ENCODE results near the gene EXT2. TPM values are rescaled to one million over a fixed set of nuclear protein-coding genes. Genes with fewer than 3 reads are reported as not detected.

Gene EXT2
- total RNA-seq, 4 donors from 2014 or later: 46.6 to 72.6 (median 68.8) TPM

- intact Hi-C loops (cut with DNase I; ENCODE audit: low total_unique reads): no loop called here
- TF ChIP-seq CTCF (IDR thresholded peaks at IDR 0.05) (no peak), POLR2A (IDR thresholded peaks at IDR 0.05) (no peak)
- H3K4me3 ChIP-seq (ENCODE audit: low read depth, poor library complexity, severe bottlenecking): no peak overlapping the region
- DNase-seq (ENCODE audit: low spot score in 2 of 2): no peak
- 93 to 98% methylated on average over 4 to 5 of the region's 5 CpGs for WGBS, 2 donors
Measured at GRCh38 chr11:44078794-44079193, 16.7 kb upstream of the EXT2 start.

GRCh38 chr11:44079376-44079775, 16.1 kb upstream of the EXT2 start:
- WGBS, 2 donors: 77 to 87% methylated on average over 6 of the region's 6 CpGs

GRCh38 chr11:44080951-44081350, 14.5 kb upstream of the EXT2 start:
- TF ChIP-seq POLR2A (IDR thresholded peaks at IDR 0.05): no peak
- no peak for TF ChIP-seq CTCF (IDR thresholded peaks at IDR 0.05)
- no peak for DNase-seq (ENCODE audit: low spot score in 2 of 2)
- WGBS, 2 donors: 94 to 95% methylated on average over 6 to 9 of the region's 9 CpGs
- no peak overlapping the region for H3K4me3 ChIP-seq (ENCODE audit: low read depth, poor library complexity, severe bottlenecking)
- intact Hi-C loops (cut with DNase I; ENCODE audit: low total_unique reads): no loop called here

More at GRCh38 chr11:44079376-44079775, 16.1 kb upstream of the EXT2 start:
- DNase-seq (ENCODE audit: low spot score in 2 of 2): peak in 1 of 2 donors; percentile 18
- no peak for TF ChIP-seq CTCF (IDR thresholded peaks at IDR 0.05)
- no peak for TF ChIP-seq POLR2A (IDR thresholded peaks at IDR 0.05)
- intact Hi-C loops (cut with DNase I; ENCODE audit: low total_unique reads): no loop called here
- no peak overlapping the region for H3K4me3 ChIP-seq (ENCODE audit: low read depth, poor library complexity, severe bottlenecking)

GRCh38 chr11:44082645-44083044, 12.8 kb upstream of the EXT2 start:
- no peak overlapping the region for H3K4me3 ChIP-seq (ENCODE audit: low read depth, poor library complexity, severe bottlenecking)
- intact Hi-C loops (cut with DNase I; ENCODE audit: low total_unique reads): no loop called here
- DNase-seq (ENCODE audit: low spot score in 2 of 2): no peak
- TF ChIP-seq CTCF (IDR thresholded peaks at IDR 0.05) (no peak), POLR2A (IDR thresholded peaks at IDR 0.05) (no peak)
- 94 to 95% methylated on average over 4 of the region's 4 CpGs for WGBS, 2 donors

- WGBS, 2 donors: 91 to 93% methylated on average over 10 of the region's 10 CpGs
- no peak overlapping the region for H3K4me3 ChIP-seq (ENCODE audit: low read depth, poor library complexity, severe bottlenecking)
- intact Hi-C loops (cut with DNase I; ENCODE audit: low total_unique reads): no loop called here
- TF ChIP-seq POLR2A (IDR thresholded peaks at IDR 0.05) (no peak), CTCF (IDR thresholded peaks at IDR 0.05) (no peak)
- no peak for DNase-seq (ENCODE audit: low spot score in 2 of 2)
Measured at GRCh38 chr11:44083433-44083832, 12.0 kb upstream of the EXT2 start.

- DNase-seq (ENCODE audit: low spot score in 2 of 2): no peak
- no peak overlapping the region for H3K4me3 ChIP-seq (ENCODE audit: low read depth, poor library complexity, severe bottlenecking)
- intact Hi-C loops (cut with DNase I; ENCODE audit: low total_unique reads): no loop called here
- 85 to 89% methylated on average over 5 of the region's 5 CpGs for WGBS, 2 donors
- TF ChIP-seq POLR2A (IDR thresholded peaks at IDR 0.05): no peak
- no peak for TF ChIP-seq CTCF (IDR thresholded peaks at IDR 0.05)
Measured at GRCh38 chr11:44083906-44084305, 11.6 kb upstream of the EXT2 start.
